Type B pancreatic cell (in vitro differentiated cells): ENCODE measurements around the gene VPS36. TPM values are rescaled to one million over a fixed set of nuclear protein-coding genes. Genes with fewer than 3 reads are reported as not detected.

Source experiments
- DNase-seq: peaks from one replicate; pipeline ENCODE4 v3.0.0; 2021; ENCODE audit warnings: mixed read lengths; ENCODE audit not compliant: unreplicated experiment; ENCODE audit errors: extremely low spot score
- H3K27ac Mint-ChIP-seq: 2 replicates; pipeline ENCODE4 v1.8.0; 2021; ENCODE audit warnings: mild to moderate bottlenecking, mixed read lengths
- H3K27me3 Mint-ChIP-seq: 2 replicates; pipeline ENCODE4 v1.8.0; 2021; ENCODE audit warnings: mixed read lengths
- H3K36me3 Mint-ChIP-seq: 2 replicates; pipeline ENCODE4 v1.8.0; 2021; ENCODE audit warnings: mixed read lengths
- H3K4me1 Mint-ChIP-seq: one replicate; pipeline ENCODE4 v1.8.0; 2021; ENCODE audit warnings: mixed read lengths; ENCODE audit not compliant: unreplicated experiment
- H3K4me3 Mint-ChIP-seq: 2 replicates; pipeline ENCODE4 v1.8.0; 2021; ENCODE audit warnings: mild to moderate bottlenecking, mixed read lengths
- H3K9me3 Mint-ChIP-seq: 2 replicates; pipeline ENCODE4 v1.8.0; 2021; ENCODE audit warnings: mixed read lengths
- total RNA-seq: library from RNA; stranded (reverse); gene quantifications from 2 replicates; pipeline ENCODE4 v1.2.1, GENCODE V29; 2021; ENCODE audit warnings: low replicate concordance
- TF ChIP-seq, protein P1 (sequence below): fragments of 200-600 bp; sonication (generic); conservative IDR thresholded peaks from 2 replicates; pipeline ENCODE4 v1.5.0; 2021; ENCODE audit warnings: antibody characterized with exemption, mild to moderate bottlenecking

VPS36 gene
- total RNA-seq, 1 donor from 2014 or later = 41.6 TPM

DNA sequence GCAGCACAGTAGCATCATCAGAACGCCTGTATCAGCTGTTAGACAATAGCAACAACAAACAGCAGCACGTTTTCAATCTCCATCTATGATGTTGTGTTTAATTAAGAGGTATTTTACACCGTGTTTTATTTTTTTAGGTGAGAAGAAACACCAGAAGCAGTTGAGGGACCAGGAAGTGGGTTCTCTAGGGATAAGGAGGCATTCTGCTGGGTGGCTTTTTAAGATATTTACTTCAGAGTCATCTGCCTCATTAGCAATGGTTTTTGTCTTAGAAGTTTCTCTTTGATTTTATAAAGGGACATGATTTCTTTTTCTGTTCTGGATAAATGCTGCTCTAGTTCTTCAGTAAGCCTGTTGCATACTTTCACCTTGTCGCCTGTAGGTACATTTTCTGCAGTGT, 13.1 kb upstream of the VPS36 start:
- Mint-ChIP-seq H3K9me3 (no peaks in the 10 kb centered on the region), H3K27ac (no peak overlapping the region), H3K36me3 (peaks cover 48% of the 10 kb centered on the region), H3K4me1 (peaks cover 13% of the 10 kb centered on the region), H3K4me3 (no peak overlapping the region), H3K27me3 (no peaks in the 10 kb centered on the region)
- TF ChIP-seq, protein P1, sequence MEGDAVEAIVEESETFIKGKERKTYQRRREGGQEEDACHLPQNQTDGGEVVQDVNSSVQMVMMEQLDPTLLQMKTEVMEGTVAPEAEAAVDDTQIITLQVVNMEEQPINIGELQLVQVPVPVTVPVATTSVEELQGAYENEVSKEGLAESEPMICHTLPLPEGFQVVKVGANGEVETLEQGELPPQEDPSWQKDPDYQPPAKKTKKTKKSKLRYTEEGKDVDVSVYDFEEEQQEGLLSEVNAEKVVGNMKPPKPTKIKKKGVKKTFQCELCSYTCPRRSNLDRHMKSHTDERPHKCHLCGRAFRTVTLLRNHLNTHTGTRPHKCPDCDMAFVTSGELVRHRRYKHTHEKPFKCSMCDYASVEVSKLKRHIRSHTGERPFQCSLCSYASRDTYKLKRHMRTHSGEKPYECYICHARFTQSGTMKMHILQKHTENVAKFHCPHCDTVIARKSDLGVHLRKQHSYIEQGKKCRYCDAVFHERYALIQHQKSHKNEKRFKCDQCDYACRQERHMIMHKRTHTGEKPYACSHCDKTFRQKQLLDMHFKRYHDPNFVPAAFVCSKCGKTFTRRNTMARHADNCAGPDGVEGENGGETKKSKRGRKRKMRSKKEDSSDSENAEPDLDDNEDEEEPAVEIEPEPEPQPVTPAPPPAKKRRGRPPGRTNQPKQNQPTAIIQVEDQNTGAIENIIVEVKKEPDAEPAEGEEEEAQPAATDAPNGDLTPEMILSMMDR = no peak
- no peak for DNase-seq

DNA sequence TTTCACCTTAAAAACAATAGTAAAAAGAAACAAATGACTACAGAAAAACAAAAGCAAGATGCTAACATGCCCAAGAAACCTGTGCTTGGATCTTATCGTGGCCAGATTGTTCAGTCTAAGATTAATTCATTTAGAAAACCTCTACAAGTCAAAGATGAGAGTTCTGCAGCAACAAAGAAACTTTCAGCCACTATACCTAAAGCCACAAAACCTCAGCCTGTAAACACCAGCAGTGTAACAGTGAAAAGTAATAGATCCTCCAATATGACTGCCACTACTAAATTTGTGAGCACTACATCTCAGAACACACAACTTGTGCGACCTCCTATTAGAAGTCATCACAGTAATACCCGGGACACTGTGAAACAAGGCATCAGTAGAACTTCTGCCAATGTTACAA, 10.8 kb upstream of the VPS36 start:
- Mint-ChIP-seq H3K9me3 (no peaks in the 10 kb centered on the region), H3K4me1 (peaks cover 16% of the 10 kb centered on the region), H3K36me3 (peaks cover 32% of the 10 kb centered on the region), H3K4me3 (no peak overlapping the region), H3K27ac (no peak overlapping the region), H3K27me3 (no peaks in the 10 kb centered on the region)
- TF ChIP-seq, protein P1 = no peak
- no peak for DNase-seq

DNA sequence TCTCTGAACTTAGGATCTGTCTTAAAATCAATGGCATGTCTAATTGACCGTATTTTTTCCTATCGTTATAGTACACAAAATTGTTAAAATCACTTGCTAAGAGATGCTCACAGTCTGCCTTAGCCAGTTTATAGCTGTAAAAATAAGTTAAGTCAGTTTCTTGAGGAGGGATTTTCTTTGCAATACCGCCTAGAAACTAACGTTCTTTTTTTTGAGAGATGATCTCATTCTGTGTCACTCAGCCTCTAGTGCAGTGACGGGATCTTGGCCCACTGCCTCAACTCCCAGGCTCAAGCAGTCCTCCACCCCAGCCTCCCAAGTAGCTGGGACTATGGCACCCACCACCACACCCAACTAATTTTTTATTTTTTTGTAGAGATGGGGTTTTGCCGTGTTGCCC, 9.2 kb upstream of the VPS36 start:
- no peak for DNase-seq
- no peaks in the 10 kb centered on the region for H3K27me3 Mint-ChIP-seq
- no peaks in the 10 kb centered on the region for H3K9me3 Mint-ChIP-seq
- no peak overlapping the region for H3K4me3 Mint-ChIP-seq
- peaks cover 23% of the 10 kb centered on the region for H3K36me3 Mint-ChIP-seq
- TF ChIP-seq, protein P1 = no peak
- H3K27ac Mint-ChIP-seq = no peak overlapping the region
- peaks cover 20% of the 10 kb centered on the region for H3K4me1 Mint-ChIP-seq

DNA sequence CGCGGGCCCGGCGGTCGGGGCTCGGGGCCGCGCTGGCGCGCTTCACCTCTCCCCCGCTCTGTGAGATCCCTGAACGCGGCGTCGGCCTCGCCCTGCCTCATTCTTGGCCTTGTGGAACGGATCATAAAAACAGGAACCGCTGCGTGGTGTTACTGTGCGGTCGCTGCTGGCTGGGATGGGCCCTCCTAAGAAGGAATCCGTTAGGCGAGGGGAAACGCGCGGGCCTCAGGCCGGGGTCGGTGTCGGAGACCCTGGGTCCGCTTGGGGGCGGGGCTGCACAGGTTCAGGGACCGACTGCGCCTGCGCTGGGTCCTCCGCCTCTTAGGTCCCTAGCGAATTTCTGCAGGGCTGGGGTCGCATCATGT, 5.2 kb upstream of the VPS36 start:
- peak; percentile 90 for DNase-seq
- peak overlapping the region; percentile 98 for H3K4me3 Mint-ChIP-seq
- H3K27me3 Mint-ChIP-seq = no peaks in the 10 kb centered on the region
- peaks cover 20% of the 10 kb centered on the region for H3K4me1 Mint-ChIP-seq
- peak overlapping the region; percentile 98 for H3K27ac Mint-ChIP-seq
- H3K36me3 Mint-ChIP-seq = peaks cover 1% of the 10 kb centered on the region
- no peaks in the 10 kb centered on the region for H3K9me3 Mint-ChIP-seq
- TF ChIP-seq, protein P1 = peak; percentile 16

DNA sequence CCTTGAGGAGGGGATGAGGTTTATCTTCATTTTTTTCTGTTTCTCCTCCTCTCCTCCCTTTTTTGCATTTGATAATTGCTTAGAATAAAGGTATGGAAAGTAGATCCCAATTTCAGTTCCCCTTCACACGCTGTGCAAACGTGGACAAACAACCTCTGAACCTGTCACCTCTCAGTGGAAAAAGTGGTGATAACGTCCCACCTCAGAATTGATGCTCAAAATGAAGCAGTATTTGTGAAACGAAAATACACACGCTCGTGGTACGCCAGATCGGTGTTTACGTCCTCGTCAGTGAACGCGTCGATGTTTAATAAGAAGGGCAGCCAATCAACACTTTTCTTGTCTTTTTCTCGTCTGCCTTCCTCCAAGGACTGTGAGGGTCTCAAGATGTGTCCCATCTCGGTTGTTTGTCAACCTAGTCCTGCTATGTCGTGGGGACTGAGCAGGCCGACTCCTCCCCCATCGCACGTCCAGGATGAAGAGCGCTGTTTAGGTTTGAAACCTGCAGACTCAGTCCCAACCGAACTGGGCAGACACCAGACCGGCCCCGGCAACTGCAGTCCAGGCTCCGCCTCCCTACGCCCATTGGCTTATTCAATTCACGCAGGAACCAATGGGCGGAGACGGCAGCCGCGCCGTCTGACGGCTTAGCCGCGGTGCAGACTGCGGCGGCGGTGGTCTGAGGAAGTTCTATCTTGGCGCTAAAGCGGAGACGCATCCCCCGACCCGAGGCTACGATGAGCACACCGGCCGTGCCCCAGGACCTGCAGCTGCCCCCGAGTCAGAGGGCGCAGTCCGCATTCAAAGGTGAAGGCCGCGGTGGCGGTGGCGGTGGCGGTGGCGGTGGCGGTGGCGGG, 4.6 kb upstream of the VPS36 start, which contains the start of gene CKAP2:
CKAP2 (plus strand) TSS at position 659 of the 857 bp plus-strand sequence; CDS start at position 738, 79 bp downstream.
- H3K9me3 Mint-ChIP-seq = no peaks in the 10 kb centered on the region
- peak; percentile 92 for DNase-seq
- H3K4me3 Mint-ChIP-seq = peak within 1 kb of the TSS; percentile 98
- H3K27ac Mint-ChIP-seq = peak within 1 kb of the TSS; percentile 98
- H3K27me3 Mint-ChIP-seq = no peaks in the 10 kb centered on the region
- H3K4me1 Mint-ChIP-seq = peaks cover 20% of the 10 kb centered on the region
- TF ChIP-seq, protein P1 = no peak
- H3K36me3 Mint-ChIP-seq = no peaks in the 10 kb centered on the region
